MM.1S (cell line): ENCODE data around the gene ADGRL1.
"Not testable (repeated sequence)": the region's sequence is repeated elsewhere in the genome, so short reads cannot be mapped to it uniquely, and the experiment has no call there.

Experiments
- EZH2 ChIP-seq: fragments of 300-600 bp; sonication (generic); optimal IDR thresholded peaks from 2 replicates; pipeline ENCODE3; 2017; ENCODE audit warnings: low read depth, mild to moderate bottlenecking, antibody characterized with exemption, low read length, mixed read lengths
- EZH2phosphoT487 ChIP-seq: fragments of 300-600 bp; sonication (generic); IDR thresholded peaks from 2 replicates; pipeline ENCODE4 v1.6.1; 2018; ENCODE audit warnings: antibody characterized with exemption, low read length
- TF ChIP-seq, protein P1 (sequence below): fragments of 300-600 bp; sonication (generic); IDR thresholded peaks from 2 replicates; pipeline ENCODE4 v1.5.1; 2016; ENCODE audit warnings: antibody characterized with exemption, low read length, mixed read lengths

DNA sequence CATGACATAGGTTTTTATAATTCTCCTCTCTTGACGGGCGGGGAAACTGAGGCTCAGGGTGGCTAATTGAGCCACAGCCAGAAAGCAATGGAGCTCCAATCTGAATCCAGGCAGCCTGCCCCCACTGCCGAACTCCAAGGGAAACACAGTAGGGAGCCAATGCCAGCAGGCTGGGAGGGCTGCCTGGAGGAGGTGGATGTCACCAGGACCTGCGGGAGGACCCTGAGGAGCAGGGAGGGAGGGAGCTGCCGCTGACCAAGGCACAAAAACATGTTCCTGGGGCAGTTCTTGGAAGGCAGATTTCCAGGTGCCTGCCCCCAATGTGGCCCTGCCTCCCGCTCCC lies 41.2 kb upstream of the ADGRL1 start:
- TF ChIP-seq, protein P1, sequence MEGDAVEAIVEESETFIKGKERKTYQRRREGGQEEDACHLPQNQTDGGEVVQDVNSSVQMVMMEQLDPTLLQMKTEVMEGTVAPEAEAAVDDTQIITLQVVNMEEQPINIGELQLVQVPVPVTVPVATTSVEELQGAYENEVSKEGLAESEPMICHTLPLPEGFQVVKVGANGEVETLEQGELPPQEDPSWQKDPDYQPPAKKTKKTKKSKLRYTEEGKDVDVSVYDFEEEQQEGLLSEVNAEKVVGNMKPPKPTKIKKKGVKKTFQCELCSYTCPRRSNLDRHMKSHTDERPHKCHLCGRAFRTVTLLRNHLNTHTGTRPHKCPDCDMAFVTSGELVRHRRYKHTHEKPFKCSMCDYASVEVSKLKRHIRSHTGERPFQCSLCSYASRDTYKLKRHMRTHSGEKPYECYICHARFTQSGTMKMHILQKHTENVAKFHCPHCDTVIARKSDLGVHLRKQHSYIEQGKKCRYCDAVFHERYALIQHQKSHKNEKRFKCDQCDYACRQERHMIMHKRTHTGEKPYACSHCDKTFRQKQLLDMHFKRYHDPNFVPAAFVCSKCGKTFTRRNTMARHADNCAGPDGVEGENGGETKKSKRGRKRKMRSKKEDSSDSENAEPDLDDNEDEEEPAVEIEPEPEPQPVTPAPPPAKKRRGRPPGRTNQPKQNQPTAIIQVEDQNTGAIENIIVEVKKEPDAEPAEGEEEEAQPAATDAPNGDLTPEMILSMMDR: not testable (repeated sequence)
- not testable (repeated sequence) for TF ChIP-seq EZH2, EZH2phosphoT487
